ENCODE results near the gene KRTAP29-1. TPM values are rescaled to one million over a fixed set of nuclear protein-coding genes. Genes with fewer than 3 reads are reported as not detected.

KRTAP29-1 gene
- total and polyA plus RNA-seq, 9 donors = not detected

GRCh38 chr17:41328207-41328606 is 25.6 kb upstream of the KRTAP29-1 start:
- no peak overlapping the region for H3K4me3 ChIP-seq
- peaks cover 4% of the 10 kb centered on the region for H3K4me1 ChIP-seq (ENCODE audit: insufficient read depth)
- H3K27me3 ChIP-seq = no peaks in the 10 kb centered on the region
- WGBS, 3 donors = 85 to 93% (median 88%) methylated on average over 7 of the region's 7 CpGs
- no peak overlapping the region for H3K27ac ChIP-seq
- no peak for DNase-seq
- no peak for TF ChIP-seq CTCF (IDR thresholded peaks at IDR 0.05)
- TF ChIP-seq POLR2A (IDR thresholded peaks at IDR 0.05) = no peak
- TF ChIP-seq EP300 (IDR thresholded peaks at IDR 0.05) = no peak
- H3K36me3 ChIP-seq = no peaks in the 10 kb centered on the region
- intact Hi-C loops (cut with DNase I) = no loop called here
- H3K9me3 ChIP-seq = no peaks in the 10 kb centered on the region

GRCh38 chr17:41327411-41328120 is 24.9 kb upstream of the KRTAP29-1 start:
- Histone ChIP-seq H3K9me3 (no peaks in the 10 kb centered on the region), H3K36me3 (no peaks in the 10 kb centered on the region), H3K27me3 (no peaks in the 10 kb centered on the region), H3K4me1 (ENCODE audit: insufficient read depth) (peaks cover 4% of the 10 kb centered on the region), H3K27ac (no peak overlapping the region), H3K4me3 (no peak overlapping the region)
- intact Hi-C loops (cut with DNase I) = no loop called here
- WGBS, 3 donors = 67 to 74% (median 71%) methylated on average over 8 of the region's 8 CpGs
- no peak for DNase-seq
- TF ChIP-seq POLR2A (IDR thresholded peaks at IDR 0.05) (no peak), CTCF (IDR thresholded peaks at IDR 0.05) (no peak), EP300 (IDR thresholded peaks at IDR 0.05) (no peak)

- H3K4me3 ChIP-seq = no peak overlapping the region
- no peak for DNase-seq
- H3K4me1 ChIP-seq (ENCODE audit: insufficient read depth) = peaks cover 4% of the 10 kb centered on the region
- WGBS, 3 donors = 89 to 90% (median 90%) methylated on average over 12 to 18 of the region's 18 CpGs
- TF ChIP-seq POLR2A (IDR thresholded peaks at IDR 0.05) (no peak), CTCF (IDR thresholded peaks at IDR 0.05) (no peak), EP300 (IDR thresholded peaks at IDR 0.05) (no peak)
- H3K36me3 ChIP-seq = no peaks in the 10 kb centered on the region
- no peaks in the 10 kb centered on the region for H3K9me3 ChIP-seq
- intact Hi-C loops (cut with DNase I) = no loop called here
- no peaks in the 10 kb centered on the region for H3K27me3 ChIP-seq
- no peak overlapping the region for H3K27ac ChIP-seq
Measured at GRCh38 chr17:41326173-41327145, 23.8 kb upstream of the KRTAP29-1 start.

DNA sequence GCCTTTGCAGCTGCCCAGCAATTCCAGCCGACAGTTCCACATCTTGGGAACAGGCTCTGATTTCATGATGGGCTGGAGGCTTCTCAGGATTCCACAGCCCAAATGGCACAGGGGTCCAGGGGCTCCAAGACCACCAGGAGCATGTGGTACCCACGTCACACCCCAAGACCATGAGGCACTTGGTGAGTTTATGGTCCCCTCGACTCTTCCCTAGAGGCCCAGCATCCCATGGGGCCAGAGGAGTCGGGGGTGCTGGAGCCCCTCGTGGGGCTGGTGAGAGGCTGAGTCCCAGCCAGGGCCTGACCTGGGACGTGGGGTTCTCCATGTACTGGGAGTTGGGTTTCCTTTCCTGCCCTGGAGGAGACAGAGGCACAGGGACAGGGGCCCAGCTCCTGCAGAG is 23.0 kb upstream of the KRTAP29-1 start:
- TF ChIP-seq EP300 (IDR thresholded peaks at IDR 0.05) = no peak
- no peak for TF ChIP-seq POLR2A (IDR thresholded peaks at IDR 0.05)
- TF ChIP-seq CTCF (IDR thresholded peaks at IDR 0.05) = no peak
- DNase-seq = no peak
- Histone ChIP-seq H3K9me3 (no peaks in the 10 kb centered on the region), H3K27ac (no peak overlapping the region), H3K4me1 (ENCODE audit: insufficient read depth) (peaks cover 4% of the 10 kb centered on the region), H3K4me3 (no peak overlapping the region), H3K36me3 (no peaks in the 10 kb centered on the region), H3K27me3 (no peaks in the 10 kb centered on the region)
- intact Hi-C loops (cut with DNase I) = no loop called here
- 88 to 94% (median 91%) methylated on average over 6 of the region's 6 CpGs for WGBS, 3 donors

Data from ovary (tissue), 9 donors.